ENCODE measurements around the gene STIP1.

GRCh38 chr11:64225608-64226506 is 39.9 kb downstream of the STIP1 start, which contains the start of the genes NUDT22 and TRPT1:
- TF ChIP-seq POLR2AphosphoS5 (IDR thresholded peaks at IDR 0.05; ENCODE audit: borderline replicate concordance, low read depth, low read length) (peak; percentile 90), EZH2 (IDR thresholded peaks at IDR 0.05) (no peak)

Data from SK-N-MC (cell line).